Heart right ventricle (tissue), 16 donors: ENCODE results near the gene CSKMT. TPM values are rescaled to one million over a fixed set of nuclear protein-coding genes. Genes with fewer than 3 reads are reported as not detected.
A peak's percentile ranks its signal among the peaks of the same experiment; 100 is the strongest.
"Not testable (repeated sequence)": the region's sequence is repeated elsewhere in the genome, so short reads cannot be mapped to it uniquely, and the experiment has no call there.

Source experiments
- ATAC-seq, 8 donors: fragments of 200-7000 bp; cut with Tn5 transposase; one replicate each; pipeline ENCODE4 v1.9.1; 2020; ENCODE audit warnings: mild to moderate bottlenecking in 8 of 8, moderate library complexity in 8 of 8, moderate number of reproducible peaks in 1 of 8
- DNase-seq, 2 donors: peaks; one replicate each; pipeline ENCODE4 v3.0.0-alpha.2; 2020
- H3K27ac ChIP-seq, 10 donors: fragments of 200-600 bp; sonication (generic) in 2 of 10; one replicate each; pipeline versions ENCODE4 v1.5.0 to v1.8.0; 2020 to 2022; ENCODE audit warnings: mild to moderate bottlenecking in 3 of 10
- H3K27me3 ChIP-seq, 7 donors: fragments of 200-600 bp; one replicate each; pipeline ENCODE4 v1.8.0; 2021 to 2022; ENCODE audit warnings: mild to moderate bottlenecking in 2 of 7
- H3K36me3 ChIP-seq, 9 donors: fragments of 200-600 bp; sonication (generic) in 1 of 9; one replicate each; pipeline versions ENCODE4 v1.5.0 to v1.8.0; 2020 to 2022; ENCODE audit warnings: mild to moderate bottlenecking in 2 of 9
- H3K4me1 ChIP-seq, 9 donors: fragments of 200-600 bp; sonication (generic) in 1 of 9; one replicate each; pipeline versions ENCODE4 v1.5.0 to v1.8.0; 2020 to 2022; ENCODE audit warnings: mild to moderate bottlenecking in 4 of 9
- H3K4me3 ChIP-seq, 10 donors: fragments of 200-600 bp; sonication (generic) in 2 of 10; one replicate each; pipeline versions ENCODE4 v1.5.0 to v1.8.0; 2020 to 2022; ENCODE audit warnings: mild to moderate bottlenecking in 7 of 10, moderate library complexity in 2 of 10
- H3K9me3 ChIP-seq, 11 donors: fragments of 200-600 bp in 10 of 11; sonication (generic) in 2 of 11; one replicate each; pipeline versions ENCODE4 v1.5.0 to v1.8.0; 2013 to 2022; ENCODE audit warnings: mild to moderate bottlenecking in 2 of 11, control low read depth in 1 of 11, moderate library complexity in 1 of 11
- CTCF ChIP-seq, 9 donors: fragments of 200-600 bp; sonication (generic) in 2 of 9; IDR thresholded peaks; one replicate each; pipeline versions ENCODE4 v1.5.0 to v1.8.0; 2021 to 2022; ENCODE audit warnings: antibody characterized with exemption in 9 of 9, mild to moderate bottlenecking in 5 of 9, moderate library complexity in 1 of 9
- WGBS, 2 donors: extraction: QIAGEN DNeasy Blood & Tissue Kit; methylation state at CpG; one replicate each; pipeline ENCODE4 v1.1.7; 2013; ENCODE audit warnings: inconsistent platforms in 1 of 2; 5-methylcytosine and 5-hydroxymethylcytosine counted together
- intact Hi-C, 10 donors: fragments of 100-400 bp; cut with DNase I; formaldehyde crosslinking; loops; one replicate each; pipeline versions ENCODE4 v1.11.1 to v1.14.2; 2022
- polyA plus RNA-seq, 2 donors: library from polyadenylated mRNA; stranded (reverse); fragments of 200-250 nt; gene quantifications; one replicate each; pipeline ENCODE4 v1.2.3, GENCODE V29; 2013
- total RNA-seq, 10 donors: library from RNA; stranded (reverse); fragmentation: NEBNext Ultra II Directional in 3 of 10; extraction: Animal tissue kit (Norgen Biotek cat#: 25700) in 3 of 10; gene quantifications; one replicate each; pipeline versions ENCODE4 v1.2.1 to v1.2.4, GENCODE V29; 2021 to 2023
- donor health status: Arrhythmogenic right ventricular cardiomyopathy.
- donor health status: ischemic (EF 13 %, LVEDD 7.1; RV severe dilation, severe dysfunction).
- donor health status: healthy with polysubstance abuse.
- donor health status: DM: no; HTN: yes; CAD: no.
- donor health status: DM: no; HTN: no; CAD: no.
- donor health status: ischemic (EF 25% LVEDD 6.9; RV normal size, moderate dysfunction).
- donor health status: ischemic (EF 25% LVEDD 5.7; RV mildly dilated, moderate dysfunction).
- donor health status: healthy.
- donor health status: DM: yes; HTN: yes; CAD: no.
- donor health status: Ischemic cardiomyopathy.
- donor health status: ischemic (EF 35%, LVEDD 5.7; RV mildly dilated, moderate dysfunction).
- donor health status: nonischemic (EF 11% LVEDD 7.7; RV severe dilation, severe dysfunction).
- donor health status: DM: yes; HTN: yes; CAD: no.
- donor health status: PGD.
- donor health status: ischemic (EF 29% LVEDD 5.4; RV normal size, mild dysfunction).
- donor health status: nonischemic (EF 23%, LVEDD 6.1; RV moderate dilation, normal function).

CSKMT gene
- total and polyA plus RNA-seq, 12 donors: 2.4 to 15.7 (median 4.6) TPM

GRCh38 chr11:62694455-62695167 is 29.5 kb downstream of the CSKMT start:
- Histone ChIP-seq H3K36me3 (peaks cover 0 to 57% (median 17%) of the 10 kb centered on the region in 9 donors), H3K27ac (peak overlapping the region in 4 of 10 donors; percentile 15 to 44 (median 19)), H3K4me1 (peaks cover 0 to 22% (median 16%) of the 10 kb centered on the region in 9 donors), H3K4me3 (no peak overlapping the region), H3K27me3 (no peaks in the 10 kb centered on the region), H3K9me3 (no peaks in the 10 kb centered on the region)
- peak; percentile 71 to 84 for DNase-seq
- ATAC-seq: peak; percentile 71 to 85 (median 78)
- 40 to 44% methylated on average over 14 of the region's 14 CpGs for WGBS, 2 donors
- TF ChIP-seq CTCF (IDR thresholded peaks at IDR 0.05): peak; percentile 60 to 92 (median 87)
- intact Hi-C loops: loop anchor here (2.0 to 10.0 kb wide), 7 partner anchors 14 to 312 kb away; partner anchors contain the start of gene TUT1 (in 1 of the 10)

GRCh38 chr11:62702246-62702645 is 37.1 kb downstream of the CSKMT start:
- peaks cover 12 to 34% (median 20%) of the 10 kb centered on the region in 9 donors for H3K4me1 ChIP-seq
- H3K4me3 ChIP-seq: no peak overlapping the region
- TF ChIP-seq CTCF (IDR thresholded peaks at IDR 0.05): no peak
- H3K9me3 ChIP-seq: no peaks in the 10 kb centered on the region
- H3K27me3 ChIP-seq: no peaks in the 10 kb centered on the region
- ATAC-seq: no peak
- H3K36me3 ChIP-seq: peaks cover 0 to 45% (median 11%) of the 10 kb centered on the region in 9 donors
- WGBS, 2 donors: 89 to 93% methylated on average over 11 of the region's 11 CpGs
- DNase-seq: no peak
- H3K27ac ChIP-seq: peak overlapping the region in 1 of 10 donors; percentile 40
- intact Hi-C loops: no loop called here

GRCh38 chr11:62703921-62704320 is 38.8 kb downstream of the CSKMT start:
- H3K27ac ChIP-seq, DNase-seq, intact Hi-C loops: not testable (repeated sequence)

GRCh38 chr11:62705413-62705812 is 40.3 kb downstream of the CSKMT start:
- Histone ChIP-seq H3K9me3 (no peaks in the 10 kb centered on the region), H3K27ac (peak overlapping the region in 9 of 10 donors; percentile 70 to 91 (median 84)), H3K27me3 (no peaks in the 10 kb centered on the region), H3K4me1 (peaks cover 23 to 57% (median 39%) of the 10 kb centered on the region in 9 donors), H3K4me3 (peak overlapping the region in 9 of 10 donors; percentile 55 to 90 (median 73)), H3K36me3 (peaks cover 0 to 25% (median 11%) of the 10 kb centered on the region in 9 donors)
- DNase-seq (no peak), ATAC-seq (no peak)
- TF ChIP-seq CTCF (IDR thresholded peaks at IDR 0.05): no peak
- intact Hi-C loops: loop anchor here in 3 of 10 donors (5.0 kb wide), 3 partner anchors 33 to 137 kb away; partner anchors contain the start of genes LBHD1 (in 2 of the 3), UQCC3 (in 2 of the 3), C11orf98 (in 1 of the 3) and CSKMT (in 1 of the 3)
- WGBS, 2 donors: 51 to 62% methylated on average over 7 of the region's 7 CpGs

More at GRCh38 chr11:62703921-62704320, 38.8 kb downstream of the CSKMT start:
- not testable (repeated sequence) for H3K9me3 ChIP-seq, ATAC-seq, H3K27me3 ChIP-seq, H3K4me3 ChIP-seq
- WGBS, 2 donors: 81 to 98% methylated on average over 4 of the region's 4 CpGs
- Histone ChIP-seq H3K4me1 (peaks cover 17 to 47% (median 30%) of the 10 kb centered on the region in 9 donors), H3K36me3 (peaks cover 0 to 35% (median 11%) of the 10 kb centered on the region in 9 donors)
